ENCODE results near the gene MBD2.

- TF ChIP-seq CTCF (IDR thresholded peaks at IDR 0.05), result no peak
- no peak for TF ChIP-seq POLR2A (IDR thresholded peaks at IDR 0.05)
These were observed 14.8 kb downstream of the MBD2 start for GRCh38 chr18:54209471-54210180.
